Measurements from ENCODE around the gene PSMA7.

- TF ChIP-seq POLR2A (IDR thresholded peaks at IDR 0.05) (no peak), POLR2AphosphoS5 (IDR thresholded peaks at IDR 0.05) (no peak), EP300 (IDR thresholded peaks at IDR 0.05) (no peak)
- TF ChIP-seq, protein P1, sequence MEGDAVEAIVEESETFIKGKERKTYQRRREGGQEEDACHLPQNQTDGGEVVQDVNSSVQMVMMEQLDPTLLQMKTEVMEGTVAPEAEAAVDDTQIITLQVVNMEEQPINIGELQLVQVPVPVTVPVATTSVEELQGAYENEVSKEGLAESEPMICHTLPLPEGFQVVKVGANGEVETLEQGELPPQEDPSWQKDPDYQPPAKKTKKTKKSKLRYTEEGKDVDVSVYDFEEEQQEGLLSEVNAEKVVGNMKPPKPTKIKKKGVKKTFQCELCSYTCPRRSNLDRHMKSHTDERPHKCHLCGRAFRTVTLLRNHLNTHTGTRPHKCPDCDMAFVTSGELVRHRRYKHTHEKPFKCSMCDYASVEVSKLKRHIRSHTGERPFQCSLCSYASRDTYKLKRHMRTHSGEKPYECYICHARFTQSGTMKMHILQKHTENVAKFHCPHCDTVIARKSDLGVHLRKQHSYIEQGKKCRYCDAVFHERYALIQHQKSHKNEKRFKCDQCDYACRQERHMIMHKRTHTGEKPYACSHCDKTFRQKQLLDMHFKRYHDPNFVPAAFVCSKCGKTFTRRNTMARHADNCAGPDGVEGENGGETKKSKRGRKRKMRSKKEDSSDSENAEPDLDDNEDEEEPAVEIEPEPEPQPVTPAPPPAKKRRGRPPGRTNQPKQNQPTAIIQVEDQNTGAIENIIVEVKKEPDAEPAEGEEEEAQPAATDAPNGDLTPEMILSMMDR (IDR thresholded peaks at IDR 0.05), result no peak
Measured at GRCh38 chr20:62160253-62160652, 17.1 kb upstream of the PSMA7 start.

Measured in sigmoid colon (tissue), 4 donors.